ENCODE results near the gene TMEM245.
A peak's percentile ranks its signal among the peaks of the same experiment; 100 is the strongest.

TMEM245 gene

DNA sequence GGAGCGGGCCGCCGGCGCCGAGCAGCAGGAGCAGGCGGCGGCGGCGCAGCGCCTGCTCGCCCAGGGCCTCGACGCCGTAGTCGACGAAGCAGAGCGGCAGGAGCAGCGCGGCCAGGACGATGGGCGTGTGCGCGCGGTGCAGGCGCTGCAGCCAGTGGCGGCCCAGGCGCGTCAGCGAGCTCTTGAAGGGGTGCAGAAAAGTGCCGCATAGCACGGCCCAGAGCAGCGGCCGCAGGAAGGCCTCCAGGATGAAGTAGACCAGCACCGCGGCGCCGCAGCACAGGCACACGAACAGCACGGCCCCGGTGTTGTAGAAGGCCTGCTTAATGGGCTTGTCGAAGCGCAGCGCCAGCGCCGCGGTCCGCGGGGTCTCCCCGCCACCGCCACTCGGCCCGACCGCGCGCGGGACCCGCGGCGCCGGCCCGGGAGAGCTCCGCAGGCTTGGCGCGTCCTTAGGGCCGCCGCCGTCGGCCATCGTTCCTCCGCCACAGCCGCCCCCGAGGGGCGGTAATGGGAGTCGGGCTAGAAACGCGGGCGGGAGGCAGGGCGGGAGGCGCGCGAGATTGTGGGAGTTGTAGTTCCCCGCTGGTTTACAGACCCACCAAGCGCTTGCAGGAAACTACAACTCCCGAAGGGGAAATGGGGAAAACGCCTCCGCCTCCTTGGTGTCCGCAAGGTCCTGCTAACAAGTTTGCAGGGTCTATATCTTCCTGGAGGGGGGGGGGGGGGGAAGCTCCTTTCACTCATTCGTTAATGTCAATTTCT is at the start of gene TMEM245:
TMEM245 (minus strand) TSS at position 509 of the 765 bp plus-strand sequence; CDS start at position 475, 34 bp downstream.
- peak; percentile 95 for DNase-seq (ENCODE audit: low spot score)

DNA sequence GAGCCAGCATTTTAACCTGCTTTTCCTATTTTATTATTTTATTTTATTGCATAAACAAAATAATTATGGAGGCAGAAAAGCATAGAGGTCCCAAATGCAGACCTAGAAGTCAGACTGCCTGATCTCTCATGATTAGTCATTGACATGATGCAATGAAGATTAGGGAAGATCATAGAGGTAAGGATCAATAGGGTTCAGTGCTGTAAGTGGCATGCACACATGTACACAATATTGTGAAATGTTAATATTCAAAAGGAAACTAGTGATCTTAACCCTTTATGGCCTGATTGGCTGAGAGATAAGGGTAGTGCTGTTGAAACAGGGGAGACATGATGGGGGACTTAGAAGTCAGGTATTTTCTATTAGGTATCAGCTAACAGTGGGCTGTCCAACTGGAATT is 48.4 kb upstream of the TMEM245 start:
- DNase-seq (ENCODE audit: low spot score): no peak

DNA sequence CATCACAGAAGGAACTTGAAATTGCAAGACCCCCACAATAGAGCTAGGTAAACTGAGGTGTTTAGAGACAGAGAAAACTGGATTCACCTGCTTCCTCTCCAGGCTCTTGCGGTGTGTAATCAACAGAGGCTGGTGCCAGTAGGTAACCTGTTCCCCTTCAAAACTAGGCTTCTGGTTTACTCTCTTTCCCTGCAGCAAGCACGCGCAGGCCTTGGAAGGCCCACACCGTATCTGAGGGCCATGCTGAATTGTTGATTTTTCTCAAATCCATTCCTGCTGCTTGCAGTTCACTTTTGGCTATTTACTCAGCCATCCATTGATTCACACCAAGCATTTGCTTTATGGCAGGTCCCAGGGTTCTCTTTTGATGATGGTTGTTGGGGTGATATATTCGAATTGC is 48.0 kb upstream of the TMEM245 start:
- DNase-seq (ENCODE audit: low spot score): no peak

DNA sequence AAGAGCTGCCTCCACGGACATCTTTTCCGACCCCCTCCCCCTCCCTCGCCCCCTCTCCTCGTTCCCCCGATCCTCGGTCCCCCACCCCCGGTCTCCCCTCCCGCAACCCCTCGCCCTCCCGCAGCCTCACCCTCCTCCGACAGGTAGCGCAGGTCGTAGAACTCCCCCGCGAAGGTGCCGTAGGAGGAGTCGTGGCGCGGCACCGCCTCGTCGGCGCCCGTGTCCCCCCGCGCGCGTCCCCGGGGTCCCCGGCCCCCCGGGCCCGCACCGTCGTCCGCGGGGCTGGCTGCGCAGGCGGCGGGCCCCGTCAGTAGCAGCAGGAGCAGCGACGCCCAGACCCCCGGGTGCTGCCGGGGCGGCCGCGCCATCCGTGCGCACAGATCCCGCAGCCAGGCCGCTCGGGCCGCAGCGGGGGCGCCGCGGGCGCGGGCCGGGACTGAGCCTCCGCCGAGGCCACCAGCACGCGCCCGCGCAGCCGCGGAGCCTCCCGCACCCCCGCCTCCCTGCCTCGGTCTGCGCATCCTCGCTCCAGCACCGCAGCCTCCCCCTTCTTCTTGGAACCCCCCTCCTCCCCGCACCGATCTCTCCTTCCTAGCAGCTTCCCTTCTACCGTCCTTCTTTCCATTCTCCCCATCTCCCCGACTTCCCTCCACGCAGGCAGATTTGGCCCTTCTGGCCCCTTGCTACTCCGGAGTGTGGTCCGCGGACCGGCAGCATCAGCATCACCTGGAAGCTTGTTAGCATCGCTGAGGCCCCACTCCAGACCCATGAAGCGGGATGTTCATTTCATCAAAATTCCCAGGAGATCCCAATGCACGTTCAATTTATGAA is 47.2 kb upstream of the TMEM245 start, which contains the start of gene FRRS1L:
FRRS1L (minus strand) TSS at position 479 of the 831 bp plus-strand sequence; CDS start at position 368, 111 bp downstream.
- DNase-seq (ENCODE audit: low spot score): peak; percentile 45

DNA sequence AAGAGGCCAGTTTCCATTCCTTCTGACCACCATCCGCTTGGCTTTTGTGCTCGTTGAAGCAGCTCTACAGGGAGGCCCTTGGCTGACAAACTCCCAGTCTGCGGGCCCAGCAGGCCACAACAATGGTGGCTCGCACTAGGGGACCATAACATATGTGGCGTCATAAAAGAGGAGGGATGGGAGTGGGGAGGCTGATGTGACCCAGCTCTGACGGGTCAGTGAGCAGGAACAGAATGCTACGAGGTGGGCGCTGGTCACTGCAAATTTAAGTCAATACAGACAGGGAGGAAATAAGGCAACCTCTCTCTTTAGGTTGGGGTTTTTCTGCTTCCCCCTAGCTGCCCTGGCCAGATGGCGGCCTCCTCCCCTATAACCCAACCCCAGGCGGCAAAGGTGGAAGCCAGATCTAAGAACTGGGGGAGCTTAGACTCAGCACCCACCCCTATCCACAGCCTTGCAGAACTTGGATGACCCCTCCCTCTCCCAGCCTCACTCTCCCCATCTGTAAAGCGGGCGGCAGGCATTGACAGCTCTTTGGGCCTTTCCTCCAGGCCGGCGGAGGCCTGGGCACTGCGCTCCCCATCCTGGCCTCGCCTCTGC is 46.5 kb upstream of the TMEM245 start:
- DNase-seq (ENCODE audit: low spot score): no peak

DNA sequence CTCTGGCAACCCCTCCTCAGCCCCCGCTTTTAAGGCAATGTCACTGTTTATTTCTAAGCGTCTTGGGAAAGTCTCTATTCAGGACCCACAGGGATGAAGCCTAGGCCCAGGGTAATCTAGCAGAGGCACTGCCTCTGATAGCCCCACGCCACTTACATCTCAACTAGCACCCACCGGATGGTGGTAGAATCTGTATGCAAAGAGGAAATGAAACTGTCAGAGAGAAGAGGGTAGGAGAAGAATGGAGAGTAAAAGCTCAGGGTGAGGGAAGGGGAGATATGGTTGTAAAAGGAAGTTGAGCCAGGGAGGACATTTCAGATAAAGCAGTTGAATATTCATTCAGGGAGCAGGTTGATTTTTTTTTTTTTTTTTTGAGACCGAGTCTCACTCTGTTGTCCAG is 44.3 kb upstream of the TMEM245 start:
- DNase-seq (ENCODE audit: low spot score): no peak

DNA sequence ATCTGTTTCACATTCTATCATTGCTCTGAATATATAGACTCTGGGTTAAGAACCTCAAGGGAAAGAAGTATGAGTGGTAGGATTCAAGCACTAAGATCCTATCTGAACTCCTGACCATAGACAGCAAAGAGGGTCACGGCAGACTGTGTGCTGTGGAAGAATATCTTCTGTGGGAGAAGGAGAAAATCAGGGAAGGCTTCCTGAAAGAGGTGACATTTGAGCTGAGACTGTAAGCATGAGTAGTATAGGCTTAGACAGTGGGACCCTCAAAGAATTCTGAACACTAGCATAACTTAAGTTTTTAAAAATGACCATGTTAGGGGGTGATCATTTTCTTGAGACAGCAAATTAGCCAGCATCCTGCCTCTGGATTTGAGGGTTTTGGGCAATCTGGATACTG is 43.4 kb upstream of the TMEM245 start:
- no peak for DNase-seq (ENCODE audit: low spot score)

DNA sequence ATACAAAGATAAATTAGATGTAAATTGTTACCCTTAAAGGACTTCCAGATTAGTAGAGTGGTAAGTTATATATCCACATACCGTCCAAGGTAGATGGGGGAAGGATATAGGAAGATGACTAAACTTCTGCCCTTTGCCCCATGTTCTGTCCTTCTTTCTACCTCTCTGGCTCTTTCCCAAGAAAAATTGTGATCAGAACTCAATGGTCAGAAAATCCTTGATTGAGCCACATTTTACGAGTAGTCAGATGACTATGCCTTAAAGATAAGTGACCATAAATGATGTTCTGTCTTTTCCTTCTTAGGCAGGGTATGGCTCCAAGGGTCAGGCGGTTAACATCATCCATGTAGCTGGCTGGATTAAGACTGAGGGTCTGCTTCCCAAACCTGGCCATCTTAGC is 42.9 kb upstream of the TMEM245 start:
- DNase-seq (ENCODE audit: low spot score): no peak

DNA sequence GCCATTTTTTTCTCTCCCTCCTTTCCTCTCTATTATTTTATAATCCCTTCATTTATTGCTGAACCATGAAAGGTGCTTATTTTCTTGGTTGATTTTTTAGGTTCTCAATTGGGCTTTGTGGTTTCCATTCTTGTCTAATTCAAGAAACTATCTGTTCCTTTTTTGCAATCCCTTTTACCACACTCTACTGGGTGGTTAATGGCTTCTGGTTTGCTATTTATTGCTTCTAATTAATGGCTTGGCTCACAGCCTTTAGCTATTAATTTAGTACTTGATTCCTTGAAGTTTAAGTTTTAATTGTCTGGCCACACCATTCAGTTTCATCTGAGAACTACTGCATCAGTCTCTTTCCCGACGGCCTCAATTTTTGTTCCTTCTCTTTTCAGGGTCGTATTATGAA is 41.7 kb upstream of the TMEM245 start:
- no peak for DNase-seq (ENCODE audit: low spot score)

DNA sequence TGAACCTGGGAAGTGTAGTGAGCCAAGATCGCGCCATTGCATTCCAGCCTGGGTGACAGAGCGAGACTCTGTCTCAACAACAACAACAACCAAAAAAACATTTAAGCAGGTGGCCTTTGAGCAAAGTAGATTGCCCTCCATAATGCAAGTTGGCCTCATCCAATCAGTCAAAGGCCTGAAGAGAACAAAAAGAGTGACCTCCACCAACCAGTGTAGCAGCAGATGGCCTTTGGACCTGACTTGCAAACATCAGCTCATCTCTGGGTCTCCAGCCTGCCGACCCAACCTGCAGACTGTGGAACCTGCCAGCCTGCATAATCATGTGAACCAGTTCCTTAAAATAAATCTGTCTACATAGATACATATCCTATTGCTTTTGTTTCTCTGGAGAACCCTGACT is 39.8 kb upstream of the TMEM245 start:
- DNase-seq (ENCODE audit: low spot score): no peak

DNA sequence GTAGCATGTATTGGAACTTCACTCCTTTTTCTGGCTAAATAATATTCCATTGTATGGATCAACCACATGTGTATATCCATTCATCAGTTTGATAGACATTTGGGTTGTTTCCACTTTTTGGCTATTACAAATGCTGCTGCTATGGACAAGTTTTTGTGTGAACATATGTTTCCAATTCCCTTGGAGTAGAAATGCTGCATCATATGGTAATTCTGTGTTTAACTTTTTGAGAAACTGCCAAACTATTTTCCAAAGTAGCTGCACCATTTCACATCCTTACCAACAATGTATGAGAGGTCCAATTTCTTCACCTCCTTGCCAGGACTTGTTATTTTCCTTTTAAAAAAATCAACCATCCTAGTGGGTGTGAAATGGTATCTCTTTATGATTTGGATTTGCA is 38.9 kb upstream of the TMEM245 start:
- DNase-seq (ENCODE audit: low spot score): no peak

DNA sequence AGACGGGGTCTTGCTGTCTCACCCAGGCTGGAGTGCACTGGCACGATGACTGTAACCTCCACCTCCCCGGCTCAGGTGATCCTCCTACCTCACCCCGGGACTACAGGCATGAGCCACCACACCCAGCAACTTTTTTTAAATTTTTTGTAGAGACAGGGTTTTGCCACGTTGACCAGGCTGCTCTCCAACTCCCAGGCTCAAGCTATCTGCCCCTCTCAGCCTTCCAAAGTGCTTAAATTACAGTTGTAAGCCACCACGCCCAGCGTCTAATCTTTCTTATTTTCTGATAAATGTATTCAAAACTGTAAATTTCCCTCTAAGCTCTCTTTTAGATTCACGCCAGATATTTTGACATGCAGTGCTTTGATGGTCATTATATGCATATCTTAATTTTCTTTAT is 37.0 kb upstream of the TMEM245 start:
- DNase-seq (ENCODE audit: low spot score): no peak

DNA sequence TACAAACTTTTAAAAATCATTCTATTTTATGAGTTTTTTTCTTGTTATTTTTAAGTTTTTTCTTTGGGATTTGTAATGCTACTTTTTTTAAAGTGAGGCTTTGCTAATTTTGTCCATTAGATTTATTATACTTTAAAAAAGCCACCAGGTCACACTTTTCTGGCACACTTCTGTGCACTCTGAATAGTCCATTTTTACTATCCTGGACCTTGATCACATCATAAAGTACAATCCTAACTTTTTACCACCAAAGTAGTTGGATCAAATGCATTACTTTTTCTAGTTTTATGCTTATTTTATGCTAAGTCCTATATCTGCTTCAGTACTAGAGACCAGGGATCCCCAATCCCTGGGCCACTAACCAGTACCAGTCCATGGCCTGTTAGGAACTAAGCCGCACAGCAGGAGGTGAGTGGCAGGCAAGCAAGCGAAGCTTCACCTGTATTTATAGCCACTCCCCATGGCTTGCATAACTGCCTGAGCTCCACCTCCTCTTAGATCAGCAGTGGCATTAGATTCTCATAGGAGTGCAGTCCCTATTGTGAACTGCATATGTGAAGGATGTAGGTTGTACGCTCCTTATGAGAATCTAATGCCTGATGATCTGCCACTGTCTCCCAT is 31.3 kb upstream of the TMEM245 start:
- no peak for DNase-seq (ENCODE audit: low spot score)

DNA sequence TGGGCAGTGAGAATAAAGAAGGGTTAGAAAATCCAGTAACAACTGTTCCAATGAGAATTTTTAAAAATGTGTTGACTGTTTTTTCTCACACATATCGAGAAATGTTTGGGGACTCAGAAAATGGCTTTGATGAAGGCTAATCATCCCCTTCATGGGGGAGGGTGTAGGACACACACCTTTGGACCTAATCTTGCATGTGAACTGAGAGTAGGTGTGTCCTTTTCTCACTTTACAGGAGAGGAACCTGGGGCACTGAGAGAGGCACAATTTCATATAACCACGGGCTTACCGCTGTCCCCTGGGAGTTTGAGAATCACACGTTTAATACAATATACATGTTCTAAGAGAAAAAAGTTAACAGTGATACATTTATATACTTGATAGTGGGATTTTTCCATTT is 30.0 kb upstream of the TMEM245 start:
- no peak for DNase-seq (ENCODE audit: low spot score)

DNA sequence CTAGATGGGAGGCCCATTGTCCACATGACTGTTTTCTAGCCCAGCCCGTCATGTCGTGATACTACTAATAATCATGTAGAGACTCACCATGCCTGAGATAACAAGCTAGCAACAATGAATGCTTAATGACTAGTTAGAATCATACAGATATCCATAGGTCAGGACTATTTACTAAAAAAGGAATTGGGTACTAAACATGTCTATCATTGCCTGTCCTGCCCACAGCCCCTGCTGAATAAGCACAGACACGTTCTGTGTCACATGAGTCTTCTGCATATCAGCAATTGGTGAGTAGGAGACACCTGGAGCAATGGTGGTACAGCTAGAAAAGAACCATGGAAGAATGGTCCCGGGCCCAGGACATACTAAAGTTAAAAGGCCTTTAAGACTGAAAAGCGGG is 29.3 kb upstream of the TMEM245 start:
- no peak for DNase-seq (ENCODE audit: low spot score)

DNA sequence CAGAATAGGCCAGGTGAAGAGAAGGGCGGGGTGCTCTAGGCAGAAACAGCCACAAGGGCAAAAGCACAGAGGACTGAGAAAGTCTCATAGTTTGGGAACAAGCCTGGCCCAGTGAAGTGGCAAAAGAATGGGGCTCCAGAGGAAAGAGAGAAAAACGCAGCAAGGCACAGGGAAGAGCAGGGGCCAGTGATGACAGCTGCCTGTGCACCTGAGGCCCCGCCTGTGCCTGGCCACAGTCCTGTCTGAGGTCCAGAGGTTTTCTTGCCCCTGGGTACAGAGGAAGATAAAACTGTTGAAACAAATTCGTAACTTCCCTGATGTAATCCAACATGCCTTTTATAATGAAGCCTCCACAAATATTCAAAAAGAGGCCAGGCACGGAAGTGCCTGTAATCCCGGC is 25.3 kb upstream of the TMEM245 start:
- no peak for DNase-seq (ENCODE audit: low spot score)

DNA sequence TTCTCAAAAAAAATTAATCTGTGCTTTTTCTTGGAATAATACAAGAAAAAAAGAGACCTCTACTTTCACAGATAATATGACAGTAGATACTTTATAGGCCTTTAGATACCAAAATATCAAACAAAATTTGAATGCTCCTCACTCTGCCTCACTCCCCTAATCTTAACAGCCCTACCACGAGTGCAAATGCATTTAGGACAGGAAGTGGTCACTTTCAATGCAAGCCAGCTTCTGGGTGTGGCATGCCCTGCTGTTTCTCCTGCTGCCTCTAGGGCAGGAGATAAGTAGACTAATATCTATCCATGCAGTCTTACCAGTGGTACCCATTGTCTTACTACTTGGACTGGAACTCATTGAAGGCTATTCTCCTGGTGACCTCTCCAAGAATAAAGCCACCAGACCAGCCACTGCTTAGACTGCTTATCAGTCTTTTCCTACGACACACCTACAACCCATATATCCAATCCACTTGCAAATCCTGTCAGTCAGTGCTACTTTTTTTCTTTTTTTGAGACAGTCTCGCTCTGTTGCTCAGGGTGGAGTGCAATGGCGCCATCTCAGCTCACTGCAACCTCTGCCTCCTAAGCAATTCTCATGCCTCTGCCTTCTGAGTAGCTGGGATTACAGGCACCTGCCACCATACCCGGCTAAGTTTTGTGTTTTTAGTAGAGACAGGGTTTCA is 24.3 kb upstream of the TMEM245 start:
- peak; percentile 35 for DNase-seq (ENCODE audit: low spot score)

DNA sequence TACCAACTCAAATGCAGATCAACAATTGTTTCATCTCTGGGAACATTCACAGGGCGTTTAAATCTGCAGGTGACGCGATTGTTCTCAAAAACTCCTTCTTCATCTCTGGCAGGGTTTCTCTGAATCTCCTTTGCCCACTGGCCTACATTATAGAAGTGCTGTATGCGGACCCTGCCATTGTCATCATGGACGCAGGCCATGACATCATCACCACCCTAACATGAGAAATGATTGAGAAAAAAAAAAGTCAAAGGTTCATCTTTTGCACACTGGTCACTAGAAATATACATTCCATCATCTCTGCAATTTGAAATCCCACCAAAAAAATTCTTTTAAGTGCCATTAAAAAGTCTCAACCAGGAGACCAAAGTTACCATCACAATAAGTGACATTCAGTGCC is 21.6 kb upstream of the TMEM245 start:
- DNase-seq (ENCODE audit: low spot score): no peak

DNA sequence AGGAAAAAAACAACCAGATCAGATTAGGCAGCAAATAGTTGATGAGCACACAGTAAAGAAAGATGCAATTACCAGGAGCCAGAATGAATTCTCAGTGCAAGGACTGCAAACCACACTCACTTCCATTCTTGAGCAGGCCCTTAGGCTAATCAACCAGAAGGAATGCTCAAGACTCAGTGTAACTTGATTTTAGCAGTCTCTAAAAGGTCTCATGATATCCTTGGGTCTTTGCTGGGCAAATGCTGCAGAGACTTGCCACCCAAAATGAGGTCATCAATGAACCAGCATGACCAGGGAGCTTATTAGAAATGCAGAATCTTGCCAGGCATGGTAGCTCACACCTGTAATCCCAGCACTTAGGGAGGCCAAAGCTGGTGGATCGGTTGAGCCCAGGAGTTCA is 20.1 kb upstream of the TMEM245 start:
- DNase-seq (ENCODE audit: low spot score): no peak

DNA sequence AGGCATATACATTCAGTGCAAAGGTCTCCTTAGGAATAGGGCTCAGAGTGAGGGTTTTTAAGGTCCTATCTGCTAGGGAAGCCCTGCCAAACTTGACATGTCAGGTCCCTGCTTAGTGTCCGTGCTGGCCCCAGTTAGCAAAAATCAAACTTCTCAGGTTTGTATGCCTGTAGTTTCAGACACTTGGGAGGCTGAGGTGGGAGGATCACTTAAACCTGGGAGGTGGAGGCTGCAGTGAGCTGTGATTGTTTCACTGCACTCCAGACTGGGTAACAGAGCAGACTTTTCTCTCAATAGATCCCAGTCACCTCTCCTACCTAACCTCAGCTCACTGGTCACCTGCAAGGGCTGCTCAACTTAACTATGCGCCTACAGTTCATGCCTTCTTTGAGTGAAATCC is 18.7 kb upstream of the TMEM245 start:
- DNase-seq (ENCODE audit: low spot score): no peak

DNA sequence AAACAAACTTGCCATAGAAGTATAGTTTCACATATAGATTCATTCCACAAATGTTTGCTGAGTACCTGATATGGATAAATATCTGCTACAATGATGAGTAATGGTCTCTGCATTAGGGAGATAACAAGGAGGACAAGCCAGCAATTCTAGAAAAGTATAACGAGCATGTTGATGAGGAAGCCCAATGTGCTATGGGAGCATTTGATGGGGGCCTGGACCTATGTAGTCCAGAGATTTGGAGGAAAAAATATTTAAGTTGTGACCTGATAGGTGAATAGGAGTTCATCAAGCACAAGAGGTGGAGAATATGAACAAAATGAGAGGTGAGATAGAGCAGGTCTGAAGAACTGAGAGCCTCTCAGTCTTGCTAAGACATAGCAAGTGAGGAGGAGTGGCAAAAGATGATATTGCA is 14.4 kb upstream of the TMEM245 start:
- DNase-seq (ENCODE audit: low spot score): no peak

DNA sequence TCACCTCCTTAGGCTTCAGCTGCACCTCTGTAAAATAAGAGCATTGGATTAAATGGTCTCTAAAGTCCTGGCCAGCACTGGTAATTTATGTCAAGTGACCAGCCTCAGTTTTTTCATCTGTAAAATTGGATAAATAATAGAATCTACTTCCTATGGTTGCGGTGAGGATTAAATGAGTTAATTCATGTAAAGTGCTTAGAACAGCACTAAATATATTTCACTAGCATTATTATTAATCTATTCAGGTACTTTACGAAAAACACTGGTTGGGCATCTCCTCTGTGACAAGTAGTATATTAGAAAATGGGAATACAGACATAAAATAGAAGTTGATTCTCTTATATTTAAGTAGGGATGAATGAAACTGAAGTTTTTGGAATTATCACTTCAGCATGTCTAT is 13.8 kb upstream of the TMEM245 start:
- no peak for DNase-seq (ENCODE audit: low spot score)

Measured in AG08396 (cell line).